ENCODE measurements around the gene SPINT1. TPM values are rescaled to one million over a fixed set of nuclear protein-coding genes. Genes with fewer than 3 reads are reported as not detected.
A peak's percentile ranks its signal among the peaks of the same experiment; 100 is the strongest.

SPINT1 gene
- total RNA-seq, 4 donors from 2014 or later: 84.3 to 143 (median 113) TPM

DNA sequence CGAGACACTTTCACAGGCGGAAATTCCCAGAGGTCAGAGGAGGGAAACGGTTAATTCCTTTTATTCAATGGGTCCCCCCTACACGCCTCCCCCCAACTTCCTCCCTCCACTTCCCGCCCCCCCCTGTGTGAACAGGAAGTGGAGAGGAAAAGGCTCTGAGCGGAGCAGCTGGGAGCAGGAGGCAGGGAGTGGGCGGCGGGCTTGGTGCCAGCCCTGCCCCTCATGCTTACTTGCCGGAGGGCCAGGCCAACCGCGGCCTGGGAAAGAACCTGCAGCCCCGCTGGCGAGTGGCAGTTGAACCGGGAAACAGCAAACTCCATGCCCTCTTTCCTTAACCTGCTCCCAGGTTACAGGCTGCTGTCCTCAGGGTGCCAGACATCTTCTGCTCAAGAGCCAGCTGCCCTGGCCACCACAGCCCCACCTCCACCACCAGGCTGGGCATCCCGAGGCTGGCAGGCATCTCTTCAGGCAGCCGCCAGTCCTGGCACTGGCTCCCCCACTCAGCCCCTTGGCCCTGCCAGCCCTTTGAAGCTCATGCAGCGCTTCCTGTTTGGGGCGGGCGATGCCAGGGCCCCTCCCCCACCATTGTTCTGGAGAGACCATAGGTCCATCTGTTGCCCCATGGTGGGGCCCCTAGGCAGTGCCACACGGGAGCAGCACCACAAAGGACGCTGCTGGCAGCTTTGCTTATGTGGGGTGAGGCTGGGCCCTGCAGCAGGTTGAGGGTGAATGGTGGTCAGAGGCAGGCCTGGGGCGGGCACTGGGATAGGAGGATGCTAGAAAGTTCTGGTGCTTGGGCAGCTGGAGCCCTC lies 63.3 kb downstream of the SPINT1 start:
- DNase-seq: peak; percentile 68
- Histone ChIP-seq H3K4me1 (peaks cover 23 to 35% of the 10 kb centered on the region in 2 donors), H3K9me3 (no peaks in the 10 kb centered on the region), H3K27me3 (no peaks in the 10 kb centered on the region), H3K4me3 (replicated peaks in 1 of 3) (peak overlapping the region in 1 of 3 donors; percentile 30), H3K27ac (peak overlapping the region; percentile 91 to 92 (median 91)), H3K36me3 (peaks cover 9 to 14% of the 10 kb centered on the region in 2 donors)
- TF ChIP-seq POLR2A (IDR thresholded peaks at IDR 0.05): no peak
- TF ChIP-seq, protein P1, sequence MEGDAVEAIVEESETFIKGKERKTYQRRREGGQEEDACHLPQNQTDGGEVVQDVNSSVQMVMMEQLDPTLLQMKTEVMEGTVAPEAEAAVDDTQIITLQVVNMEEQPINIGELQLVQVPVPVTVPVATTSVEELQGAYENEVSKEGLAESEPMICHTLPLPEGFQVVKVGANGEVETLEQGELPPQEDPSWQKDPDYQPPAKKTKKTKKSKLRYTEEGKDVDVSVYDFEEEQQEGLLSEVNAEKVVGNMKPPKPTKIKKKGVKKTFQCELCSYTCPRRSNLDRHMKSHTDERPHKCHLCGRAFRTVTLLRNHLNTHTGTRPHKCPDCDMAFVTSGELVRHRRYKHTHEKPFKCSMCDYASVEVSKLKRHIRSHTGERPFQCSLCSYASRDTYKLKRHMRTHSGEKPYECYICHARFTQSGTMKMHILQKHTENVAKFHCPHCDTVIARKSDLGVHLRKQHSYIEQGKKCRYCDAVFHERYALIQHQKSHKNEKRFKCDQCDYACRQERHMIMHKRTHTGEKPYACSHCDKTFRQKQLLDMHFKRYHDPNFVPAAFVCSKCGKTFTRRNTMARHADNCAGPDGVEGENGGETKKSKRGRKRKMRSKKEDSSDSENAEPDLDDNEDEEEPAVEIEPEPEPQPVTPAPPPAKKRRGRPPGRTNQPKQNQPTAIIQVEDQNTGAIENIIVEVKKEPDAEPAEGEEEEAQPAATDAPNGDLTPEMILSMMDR (IDR thresholded peaks at IDR 0.05): no peak
- intact Hi-C loops (cut with DNase I): loop anchor here (5.0 kb wide), 2 partner anchors 35 to 110 kb away; no protein-coding TSS in a partner anchor
- WGBS, 2 donors: 20 to 37% methylated on average over 8 to 10 of the region's 22 CpGs

Small RNA genes lying within 50 kb of the gene (small RNA-seq; reads per million reads assigned to genes)
- gene AC025166.1: not detected

Other genes starting within 250 kb of the SPINT1 start
- 1 to 10 TPM in 2 of 4 donors, under 1 TPM in 2; 0.78 to 3.8 (median 0.93) TPM for gene KNL1, start 249.8 kb upstream of the SPINT1 start, total RNA-seq
- gene RAD51, start 148.9 kb upstream of the SPINT1 start, total RNA-seq: 1 to 10 TPM in 1 of 4 donors, under 1 TPM in 1, not detected in 2; 0.40 to 1.4 TPM
- 10 to 100 TPM; 29.2 to 39.8 (median 31.7) TPM for gene RMDN3, start 88.8 kb upstream of the SPINT1 start, total RNA-seq
- gene GCHFR, start 80.0 kb upstream of the SPINT1 start, total RNA-seq: 10 to 100 TPM; 17.1 to 73.4 (median 34.7) TPM
- under 1 TPM in 3 of 4 donors, not detected in 1; 0.13 to 0.79 (median 0.22) TPM for gene C15orf62, start 74.1 kb upstream of the SPINT1 start, total RNA-seq
- 10 to 100 TPM; 21.7 to 37.8 (median 22.3) TPM for gene ZFYVE19, start 37.0 kb upstream of the SPINT1 start, total RNA-seq
- 10 to 100 TPM; 21.6 to 51.9 (median 45.8) TPM for gene DNAJC17, start 36.6 kb upstream of the SPINT1 start, total RNA-seq
- gene PPP1R14D, start 15.3 kb upstream of the SPINT1 start, total RNA-seq: not detected
- gene RHOV, start 30.2 kb downstream of the SPINT1 start, total RNA-seq: under 1 TPM in 1 of 4 donors, not detected in 3; 0.29 TPM
- gene VPS18, start 50.4 kb downstream of the SPINT1 start, total RNA-seq: 10 to 100 TPM; 29.2 to 43.6 (median 37.2) TPM
- 10 to 100 TPM in 3 of 4 donors, 1 to 10 TPM in 1; 6.8 to 27.1 (median 10.8) TPM for gene DLL4, start 85.3 kb downstream of the SPINT1 start, total RNA-seq
- gene CHAC1, start 109.4 kb downstream of the SPINT1 start, total RNA-seq: 1 to 10 TPM; 1.1 to 3.1 (median 1.8) TPM